Measurements from ENCODE around the gene CPEB1.

GRCh38 chr15:82545478-82545877 lies 101.7 kb downstream of the CPEB1 start:
- TF ChIP-seq POLR2A (IDR thresholded peaks at IDR 0.05; ENCODE audit: low read length) (no peak), USF2 (IDR thresholded peaks at IDR 0.05) (no peak), CTCF (IDR thresholded peaks at IDR 0.05) (no peak), SMC3 (IDR thresholded peaks at IDR 0.05) (no peak), JUNB (IDR thresholded peaks at IDR 0.05) (no peak), RFX5 (IDR thresholded peaks at IDR 0.05) (no peak), HOXA7 (CRISPR knock-in tag; IDR thresholded peaks at IDR 0.05) (no peak), HDAC2 (IDR thresholded peaks at IDR 0.05) (no peak), NR3C1 (IDR thresholded peaks at IDR 0.05) (no peak), NFE2L2 (conservative IDR thresholded peaks at IDR 0.05; ENCODE audit: low read length) (no peak), REST (IDR thresholded peaks at IDR 0.05) (no peak), MAX (IDR thresholded peaks at IDR 0.05) (no peak), JUN (IDR thresholded peaks at IDR 0.05) (no peak), SREBF2 (IDR thresholded peaks at IDR 0.05) (no peak)

All from A549 (cell line).